Vagina (tissue), 2 donors: ENCODE measurements around the gene CUEDC2. TPM values are rescaled to one million over a fixed set of nuclear protein-coding genes. Genes with fewer than 3 reads are reported as not detected.

Source experiments
- DNase-seq, 2 donors: peaks; one replicate each; pipeline ENCODE4 v3.0.0-alpha.2; 2017; ENCODE audit errors: extremely low spot score in 2 of 2
- H3K27ac ChIP-seq: fragments of 200-600 bp; sonication (generic); one replicate; pipeline ENCODE4 v1.5.1; 2019
- H3K27me3 ChIP-seq: fragments of 200-600 bp; sonication (generic); one replicate; pipeline ENCODE4 v1.5.1; 2019
- H3K36me3 ChIP-seq, 2 donors: fragments of 200-600 bp; sonication (generic); one replicate each; pipeline ENCODE4 v1.5.1; 2017 to 2019
- H3K4me1 ChIP-seq: fragments of 200-600 bp; sonication (generic); one replicate; pipeline ENCODE4 v1.5.1; 2019
- H3K4me3 ChIP-seq, 2 donors: fragments of 200-600 bp; sonication (generic); 1 replicate in 1 of 2; 2 replicates in 1 of 2; pipeline ENCODE4 v1.5.1; 2016 to 2019
- H3K9me3 ChIP-seq: fragments of 200-600 bp; sonication (generic); one replicate; pipeline ENCODE4 v1.5.1; 2019
- POLR2A ChIP-seq, 2 donors: fragments of 450-650 bp; IDR thresholded peaks; one replicate each; pipeline ENCODE4 v1.6.1; 2017; ENCODE audit warnings: antibody characterized with exemption in 2 of 2, mild to moderate bottlenecking in 2 of 2, moderate library complexity in 2 of 2
- POLR2AphosphoS5 ChIP-seq, 2 donors: sonication (generic); formaldehyde crosslinking; IDR thresholded peaks; one replicate each; pipeline ENCODE4 v1.9.0; 2017; ENCODE audit warnings: antibody characterized with exemption in 2 of 2, mild to moderate bottlenecking in 2 of 2, low read depth in 1 of 2; ENCODE audit not compliant: insufficient read depth in 1 of 2
- intact Hi-C: fragments of 100-400 bp; cut with DNase I; formaldehyde crosslinking; loops from one replicate; pipeline ENCODE4 v1.15.1; 2023
- total RNA-seq: library from RNA; depleted of rRNA; stranded (reverse); fragments of >200 nt; gene quantifications from one replicate; pipeline ENCODE4 v1.2.3, GENCODE V29; 2016
- TF ChIP-seq, protein P1 (sequence below), 3 experiments: fragments of 450-650 bp in 2 of 3; fragments of 200-600 bp in 1 of 3; sonication (generic) in 1 of 3; IDR thresholded peaks; one replicate each; pipeline ENCODE4 v1.5.1; 2017 to 2019; ENCODE audit warnings: antibody characterized with exemption in 3 of 3, mild to moderate bottlenecking in 2 of 3, moderate library complexity in 2 of 3

The CUEDC2 gene
- total RNA-seq, 1 donor from 2014 or later: 52.1 TPM

- intact Hi-C loops: no loop called here
- Histone ChIP-seq H3K27ac (no peak overlapping the region), H3K4me3 (no peak overlapping the region), H3K27me3 (no peaks in the 10 kb centered on the region), H3K9me3 (no peaks in the 10 kb centered on the region), H3K36me3 (peaks cover 0 to 4% of the 10 kb centered on the region in 2 donors), H3K4me1 (peaks cover 24% of the 10 kb centered on the region)
- TF ChIP-seq POLR2AphosphoS5 (IDR thresholded peaks at IDR 0.05; ENCODE audit: insufficient read depth in 1 of 2, low read depth in 1 of 2) (no peak), POLR2A (IDR thresholded peaks at IDR 0.05) (no peak)
- TF ChIP-seq, protein P1, sequence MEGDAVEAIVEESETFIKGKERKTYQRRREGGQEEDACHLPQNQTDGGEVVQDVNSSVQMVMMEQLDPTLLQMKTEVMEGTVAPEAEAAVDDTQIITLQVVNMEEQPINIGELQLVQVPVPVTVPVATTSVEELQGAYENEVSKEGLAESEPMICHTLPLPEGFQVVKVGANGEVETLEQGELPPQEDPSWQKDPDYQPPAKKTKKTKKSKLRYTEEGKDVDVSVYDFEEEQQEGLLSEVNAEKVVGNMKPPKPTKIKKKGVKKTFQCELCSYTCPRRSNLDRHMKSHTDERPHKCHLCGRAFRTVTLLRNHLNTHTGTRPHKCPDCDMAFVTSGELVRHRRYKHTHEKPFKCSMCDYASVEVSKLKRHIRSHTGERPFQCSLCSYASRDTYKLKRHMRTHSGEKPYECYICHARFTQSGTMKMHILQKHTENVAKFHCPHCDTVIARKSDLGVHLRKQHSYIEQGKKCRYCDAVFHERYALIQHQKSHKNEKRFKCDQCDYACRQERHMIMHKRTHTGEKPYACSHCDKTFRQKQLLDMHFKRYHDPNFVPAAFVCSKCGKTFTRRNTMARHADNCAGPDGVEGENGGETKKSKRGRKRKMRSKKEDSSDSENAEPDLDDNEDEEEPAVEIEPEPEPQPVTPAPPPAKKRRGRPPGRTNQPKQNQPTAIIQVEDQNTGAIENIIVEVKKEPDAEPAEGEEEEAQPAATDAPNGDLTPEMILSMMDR (IDR thresholded peaks at IDR 0.05): no peak
- no peak for DNase-seq
These were observed 30.5 kb downstream of the CUEDC2 start for GRCh38 chr10:102401735-102402511.

- no peaks in the 10 kb centered on the region for H3K9me3 ChIP-seq
- H3K4me1 ChIP-seq: peaks cover 31% of the 10 kb centered on the region
- peaks cover 0 to 4% of the 10 kb centered on the region in 2 donors for H3K36me3 ChIP-seq
- intact Hi-C loops: no loop called here
- no peaks in the 10 kb centered on the region for H3K27me3 ChIP-seq
- DNase-seq: no peak
- no peak overlapping the region for H3K4me3 ChIP-seq
- no peak for TF ChIP-seq POLR2A (IDR thresholded peaks at IDR 0.05)
- no peak for TF ChIP-seq POLR2AphosphoS5 (IDR thresholded peaks at IDR 0.05; ENCODE audit: insufficient read depth in 1 of 2, low read depth in 1 of 2)
- TF ChIP-seq, protein P1 (IDR thresholded peaks at IDR 0.05): no peak
- H3K27ac ChIP-seq: no peak overlapping the region
These were observed 31.1 kb downstream of the CUEDC2 start for GRCh38 chr10:102401342-102401654.

DNA sequence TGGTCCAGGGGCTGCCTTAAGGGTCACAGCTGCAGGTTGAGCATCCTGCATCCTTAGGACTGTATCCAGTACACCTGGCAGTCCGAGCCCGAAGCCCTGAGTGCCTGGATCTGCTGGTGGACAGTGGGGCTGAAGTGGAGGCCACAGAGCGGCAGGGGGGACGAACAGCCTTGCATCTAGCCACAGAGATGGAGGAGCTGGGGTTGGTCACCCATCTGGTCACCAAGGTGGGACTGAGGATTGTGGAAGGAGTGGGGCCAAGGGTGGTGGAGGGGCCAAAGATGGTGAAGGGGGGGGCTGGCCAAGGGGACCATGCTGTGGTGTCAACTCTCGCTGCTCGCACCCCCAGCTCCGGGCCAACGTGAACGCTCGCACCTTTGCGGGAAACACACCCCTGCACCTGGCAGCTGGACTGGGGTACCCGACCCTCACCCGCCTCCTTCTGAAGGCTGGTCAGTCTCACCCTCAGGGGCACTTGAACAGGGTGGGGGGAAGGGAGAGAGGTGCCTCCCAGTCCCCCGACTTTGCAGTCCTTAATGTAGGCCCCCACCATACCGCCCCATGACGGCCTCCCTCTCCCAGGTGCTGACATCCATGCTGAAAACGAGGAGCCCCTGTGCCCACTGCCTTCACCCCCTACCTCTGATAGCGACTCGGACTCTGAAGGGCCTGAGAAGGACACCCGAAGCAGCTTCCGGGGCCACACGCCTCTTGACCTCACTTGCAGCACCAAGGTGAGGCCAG lies 31.6 kb downstream of the CUEDC2 start:
- intact Hi-C loops: no loop called here
- no peaks in the 10 kb centered on the region for H3K9me3 ChIP-seq
- TF ChIP-seq, protein P1 (IDR thresholded peaks at IDR 0.05): no peak
- no peak for TF ChIP-seq POLR2AphosphoS5 (IDR thresholded peaks at IDR 0.05; ENCODE audit: insufficient read depth in 1 of 2, low read depth in 1 of 2)
- TF ChIP-seq POLR2A (IDR thresholded peaks at IDR 0.05): no peak
- peaks cover 0 to 4% of the 10 kb centered on the region in 2 donors for H3K36me3 ChIP-seq
- no peak overlapping the region for H3K4me3 ChIP-seq
- no peaks in the 10 kb centered on the region for H3K27me3 ChIP-seq
- H3K27ac ChIP-seq: no peak overlapping the region
- no peak for DNase-seq
- peaks cover 36% of the 10 kb centered on the region for H3K4me1 ChIP-seq

GRCh38 chr10:102400076-102400475 lies 32.3 kb downstream of the CUEDC2 start:
- Histone ChIP-seq H3K27ac (peak overlapping the region; percentile 95), H3K36me3 (peaks cover 0 to 4% of the 10 kb centered on the region in 2 donors), H3K4me3 (peak overlapping the region in 1 of 2 donors; percentile 65), H3K9me3 (no peaks in the 10 kb centered on the region), H3K4me1 (peaks cover 39% of the 10 kb centered on the region), H3K27me3 (no peaks in the 10 kb centered on the region)
- TF ChIP-seq, protein P1 (IDR thresholded peaks at IDR 0.05): no peak
- TF ChIP-seq POLR2AphosphoS5 (IDR thresholded peaks at IDR 0.05; ENCODE audit: insufficient read depth in 1 of 2, low read depth in 1 of 2): no peak
- no peak for TF ChIP-seq POLR2A (IDR thresholded peaks at IDR 0.05)
- intact Hi-C loops: no loop called here
- DNase-seq: no peak
